ENCODE results near the gene PLEKHB2. TPM values are rescaled to one million over a fixed set of nuclear protein-coding genes. Genes with fewer than 3 reads are reported as not detected.

The PLEKHB2 gene
- total and polyA plus RNA-seq, 7 donors, result 28.8 to 160 (median 39.6) TPM

DNA sequence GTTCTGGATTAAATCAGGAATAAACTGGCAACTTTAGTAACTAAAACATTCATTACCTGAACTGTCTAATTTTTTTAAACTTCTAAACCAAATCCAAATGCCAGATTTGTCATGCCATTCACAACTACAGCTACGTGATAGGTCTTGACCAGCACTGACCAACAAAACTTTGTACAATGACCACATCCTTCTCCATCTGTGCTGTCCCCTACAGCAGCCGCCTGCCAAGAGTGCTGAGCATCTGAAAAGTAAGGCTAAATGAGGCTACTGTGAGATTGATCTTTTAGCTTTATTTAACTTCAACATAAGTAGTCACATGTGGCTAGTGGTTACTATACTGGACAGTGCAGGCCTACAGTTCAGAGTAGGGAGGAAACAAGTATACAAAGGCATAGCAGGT is 19.5 kb upstream of the PLEKHB2 start:
- no peak for DNase-seq
- intact Hi-C loops (cut with DNase I), result no loop called here
- no peaks in the 10 kb centered on the region for H3K9me3 ChIP-seq
- WGBS, 2 donors, result 76 to 83% methylated on average over 2 of the region's 2 CpGs
- peaks cover 0 to 21% (median 11%) of the 10 kb centered on the region in 4 donors for H3K4me1 ChIP-seq
- TF ChIP-seq POLR2A (IDR thresholded peaks at IDR 0.05), result no peak
- no peak for TF ChIP-seq POLR2AphosphoS5 (IDR thresholded peaks at IDR 0.05)
- TF ChIP-seq CTCF (IDR thresholded peaks at IDR 0.05), result no peak
- TF ChIP-seq EP300 (IDR thresholded peaks at IDR 0.05), result no peak
- H3K36me3 ChIP-seq, result peaks cover 6 to 58% (median 21%) of the 10 kb centered on the region in 4 donors
- H3K4me3 ChIP-seq, result no peak overlapping the region
- no peak overlapping the region for H3K27ac ChIP-seq
- H3K27me3 ChIP-seq, result no peaks in the 10 kb centered on the region

DNA sequence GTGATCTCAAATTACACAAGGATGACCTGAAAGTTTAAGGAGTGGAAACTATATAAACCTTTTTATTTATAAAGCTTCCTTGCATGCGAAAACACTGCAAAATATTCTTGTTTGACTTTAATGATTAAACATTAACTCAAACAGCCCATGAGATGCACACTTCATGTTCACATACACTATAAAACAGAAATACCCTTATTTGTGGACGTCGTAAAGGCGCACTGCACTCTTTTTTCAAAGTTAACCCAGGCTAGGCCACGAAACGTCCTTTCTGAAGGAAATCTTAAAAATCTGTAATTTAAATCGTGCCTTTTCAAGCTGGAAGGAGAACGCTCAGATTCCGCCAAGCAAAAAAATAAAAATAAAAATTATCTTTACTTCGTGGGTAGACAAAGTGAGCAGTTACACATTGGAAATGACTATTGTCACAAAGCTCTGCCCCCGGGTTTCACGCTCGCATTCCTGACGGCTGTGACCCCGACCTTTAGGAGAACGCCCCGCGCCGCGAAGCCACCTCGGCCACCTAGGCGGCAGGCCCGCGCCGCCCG is 12.6 kb upstream of the PLEKHB2 start:
- 1 to 2% methylated on average over 26 of the region's 26 CpGs for WGBS, 2 donors
- intact Hi-C loops (cut with DNase I), result no loop called here

DNA sequence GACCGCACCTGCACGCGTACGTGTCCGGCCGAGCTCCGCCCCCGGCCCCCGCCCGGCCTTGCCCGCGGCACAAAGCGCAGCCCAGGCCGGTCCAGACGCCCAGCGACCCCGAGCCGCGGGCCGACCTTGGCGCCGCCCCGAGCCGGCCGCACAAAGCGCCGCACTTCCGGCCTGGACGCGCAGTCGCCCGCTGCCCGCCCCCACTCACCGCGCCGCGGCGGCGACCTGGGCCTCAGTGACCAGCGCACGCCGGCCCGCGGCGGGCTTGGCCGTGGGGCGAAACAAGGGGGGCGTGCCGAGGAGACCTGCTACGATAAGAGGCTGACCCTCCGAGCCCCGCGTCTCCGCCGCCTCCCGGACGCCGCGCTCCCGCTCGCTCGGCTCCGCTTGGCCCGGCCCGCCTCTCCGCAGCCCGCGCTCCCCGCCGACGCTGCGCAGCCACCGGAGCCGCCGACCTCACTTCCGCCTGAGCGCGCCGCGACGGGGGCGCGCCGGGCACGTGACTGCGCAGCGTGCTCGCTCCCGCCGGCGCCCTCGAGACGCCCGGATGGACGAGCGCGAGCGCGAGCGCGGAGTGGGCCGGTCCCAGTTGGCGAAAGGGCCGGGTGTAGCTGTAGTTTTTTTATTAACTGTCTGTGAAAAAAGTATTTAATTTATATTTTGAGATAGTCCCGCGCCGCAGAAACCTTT is 12.0 kb upstream of the PLEKHB2 start, which contains the start of gene FAM168B:
Gene FAM168B (minus strand): TSS at position 455 of the 690 bp plus-strand sequence. CDS start 10,814 bp downstream, outside the sequence.
- H3K4me3 ChIP-seq, result peak within 1 kb of the TSS; percentile 56 to 82 (median 76)
- H3K27me3 ChIP-seq, result no peaks in the 10 kb centered on the region
- peaks cover 0 to 11% (median 4%) of the 10 kb centered on the region in 4 donors for H3K36me3 ChIP-seq
- H3K27ac ChIP-seq, result peak within 1 kb of the TSS; percentile 89 to 96 (median 96)
- 1% methylated on average over 107 of the region's 107 CpGs for WGBS, 2 donors
- no peaks in the 10 kb centered on the region for H3K9me3 ChIP-seq
- intact Hi-C loops (cut with DNase I), result no loop called here
- peak; percentile 93 for DNase-seq
- TF ChIP-seq POLR2AphosphoS5 (IDR thresholded peaks at IDR 0.05), result peak; percentile 55 to 93 (median 80)
- TF ChIP-seq CTCF (IDR thresholded peaks at IDR 0.05), result no peak
- TF ChIP-seq POLR2A (IDR thresholded peaks at IDR 0.05), result peak in 1 of 2 donors; percentile 57
- H3K4me1 ChIP-seq, result peaks cover 0 to 23% (median 18%) of the 10 kb centered on the region in 4 donors

More for the DNA sequence above, 12.6 kb upstream of the PLEKHB2 start:
- Histone ChIP-seq H3K36me3 (peaks cover 0 to 18% (median 7%) of the 10 kb centered on the region in 4 donors), H3K4me3 (peak overlapping the region; percentile 56 to 82 (median 76)), H3K27ac (peak overlapping the region; percentile 89 to 96 (median 96)), H3K4me1 (peaks cover 0 to 23% (median 18%) of the 10 kb centered on the region in 4 donors), H3K9me3 (no peaks in the 10 kb centered on the region), H3K27me3 (no peaks in the 10 kb centered on the region)
- DNase-seq, result no peak
- no peak for TF ChIP-seq POLR2AphosphoS5 (IDR thresholded peaks at IDR 0.05)
- TF ChIP-seq POLR2A (IDR thresholded peaks at IDR 0.05), result no peak
- no peak for TF ChIP-seq CTCF (IDR thresholded peaks at IDR 0.05)
- no peak for TF ChIP-seq EP300 (IDR thresholded peaks at IDR 0.05)

- 2 to 8% methylated on average over 37 of the region's 37 CpGs for WGBS, 2 donors
- DNase-seq, result no peak
- peak in 1 of 2 donors; percentile 10 for TF ChIP-seq POLR2A (IDR thresholded peaks at IDR 0.05)
- TF ChIP-seq POLR2AphosphoS5 (IDR thresholded peaks at IDR 0.05), result no peak
- Histone ChIP-seq H3K27ac (peak overlapping the region; percentile 89 to 96 (median 96)), H3K9me3 (no peaks in the 10 kb centered on the region), H3K4me1 (peaks cover 0 to 23% (median 18%) of the 10 kb centered on the region in 4 donors), H3K36me3 (peaks cover 0 to 4% (median under 1%) of the 10 kb centered on the region in 4 donors), H3K4me3 (peak overlapping the region; percentile 56 to 82 (median 76)), H3K27me3 (no peaks in the 10 kb centered on the region)
- intact Hi-C loops (cut with DNase I), result loop anchor here (1.0 kb wide), 1 partner anchor 11 kb away; the partner anchor contains the start of gene PLEKHB2
Observed at GRCh38 chr2:131093696-131094462, 11.3 kb upstream of the PLEKHB2 start.

Measured in sigmoid colon (tissue), 7 donors.